IMR-90 (cell line): ENCODE results near the gene GABRP. TPM values are rescaled to one million over a fixed set of nuclear protein-coding genes. Genes with fewer than 3 reads are reported as not detected.

Experiments used
- ATAC-seq: fragments of 200-7000 bp; cut with Tn5 transposase; 2 replicates; pipeline ENCODE4 v1.9.1; 2020; ENCODE audit warnings: low read depth, mild to moderate bottlenecking, moderate library complexity
- BruUV-seq: library from RNA; stranded (reverse); fragments of 400-500 nt; replicated peaks from 2 replicates; lab custom pipeline; 2021; lab: Mats Ljungman, UMichigan
- CTCF ChIA-PET: fragments of 300-600 bp; formaldehyde crosslinking; extraction: SDS; loops from one replicate; lab custom pipeline; 2021; ENCODE audit warnings: antibody characterized with exemption; lab: Yijun Ruan, JAX
- POLR2A ChIA-PET: fragments of 300-600 bp; sonication (Branson Sonifier 250); formaldehyde crosslinking; loops from one replicate; lab custom pipeline; 2022; ENCODE audit warnings: antibody characterized with exemption; ENCODE audit not compliant: unreplicated experiment; lab: Charles Lee
- DNase-seq: peaks from one replicate; pipeline ENCODE4 v3.0.0; 2013
- H2AFZ ChIP-seq: replicated peaks from 2 replicates; pipeline ENCODE3; 2013; ENCODE audit warnings: low read length, mild to moderate bottlenecking; ENCODE audit not compliant: poor library complexity
- H2AK5ac ChIP-seq: 2 replicates; pipeline ENCODE4 v1.6.1; 2013; ENCODE audit warnings: low read depth, low read length, inconsistent platforms
- H2AK9ac ChIP-seq: replicated peaks from 2 replicates; pipeline ENCODE3; 2013; ENCODE audit warnings: mild to moderate bottlenecking, low read depth, low read length, moderate library complexity; ENCODE audit not compliant: poor library complexity
- H2BK120ac ChIP-seq: 2 replicates; pipeline ENCODE4 v1.6.1; 2013; ENCODE audit warnings: low read depth, low read length, inconsistent platforms
- H2BK15ac ChIP-seq: 3 replicates; pipeline ENCODE4 v1.6.1; 2013; ENCODE audit warnings: low read depth, low read length, inconsistent platforms
- H2BK20ac ChIP-seq: 2 replicates; pipeline ENCODE4 v1.6.1; 2013; ENCODE audit warnings: low read depth, mild to moderate bottlenecking, inconsistent platforms, low read length, moderate library complexity
- H2BK5ac ChIP-seq: 2 replicates; pipeline ENCODE4 v1.6.1; 2013; ENCODE audit warnings: mild to moderate bottlenecking, low read depth, low read length, inconsistent platforms; ENCODE audit not compliant: poor library complexity, severe bottlenecking
- H3K14ac ChIP-seq: replicated peaks from 2 replicates; pipeline ENCODE4 v1.6.1; 2013; ENCODE audit warnings: low read depth, low read length, inconsistent platforms
- H3K18ac ChIP-seq: 2 replicates; pipeline ENCODE4 v1.6.1; 2013; ENCODE audit warnings: low read depth, low read length, control low read depth
- H3K23ac ChIP-seq: 2 replicates; pipeline ENCODE4 v1.6.1; 2013; ENCODE audit warnings: low read depth, low read length, inconsistent platforms
- H3K27ac ChIP-seq: 2 replicates; pipeline ENCODE4 v1.5.1; 2013; ENCODE audit warnings: mild to moderate bottlenecking, control low read depth, low read length; ENCODE audit not compliant: insufficient read depth
- H3K27me3 ChIP-seq: 2 replicates; pipeline ENCODE4 v1.6.1; 2013; ENCODE audit warnings: low read length; ENCODE audit not compliant: control insufficient read depth, insufficient read depth
- H3K36me3 ChIP-seq: 2 replicates; pipeline ENCODE4 v1.6.1; 2013; ENCODE audit warnings: low read length, mixed read lengths; ENCODE audit not compliant: control insufficient read depth, insufficient read depth
- H3K4ac ChIP-seq: 2 replicates; pipeline ENCODE4 v1.6.1; 2013; ENCODE audit warnings: low read depth, low read length, inconsistent platforms
- H3K4me1 ChIP-seq: 2 replicates; pipeline ENCODE4 v1.6.1; 2013; ENCODE audit warnings: low read length, mixed read lengths; ENCODE audit not compliant: control insufficient read depth, insufficient read depth
- H3K4me2 ChIP-seq: 2 replicates; pipeline ENCODE4 v1.6.1; 2013; ENCODE audit warnings: low read depth, mild to moderate bottlenecking, control low read depth, low read length, moderate library complexity
- H3K4me3 ChIP-seq: 2 replicates; pipeline ENCODE4 v1.5.1; 2013; ENCODE audit warnings: low read depth, mild to moderate bottlenecking, control low read depth, low read length, moderate library complexity; ENCODE audit not compliant: insufficient read depth
- H3K56ac ChIP-seq: 2 replicates; pipeline ENCODE4 v1.6.1; 2013; ENCODE audit warnings: low read length, inconsistent platforms; ENCODE audit not compliant: insufficient read depth; ENCODE audit errors: extremely low read depth
- H3K79me1 ChIP-seq, 2 experiments: 2 replicates each; pipeline ENCODE4 v1.6.1; 2013; ENCODE audit warnings: low read length in 2 of 2, inconsistent platforms in 1 of 2, low read depth in 1 of 2
- H3K9ac ChIP-seq: 2 replicates; pipeline ENCODE4 v1.6.1; 2013; ENCODE audit warnings: low read depth, low read length, control low read depth
- H3K9me1 ChIP-seq: 2 replicates; pipeline ENCODE4 v1.6.1; 2013; ENCODE audit warnings: low read length, inconsistent platforms; ENCODE audit not compliant: insufficient read depth
- H3K9me3 ChIP-seq: 2 replicates; pipeline ENCODE4 v1.6.1; 2013; ENCODE audit warnings: low read length; ENCODE audit not compliant: control insufficient read depth, insufficient read depth
- H4K20me1 ChIP-seq: 2 replicates; pipeline ENCODE4 v1.6.1; 2013; ENCODE audit warnings: low read length, inconsistent platforms; ENCODE audit not compliant: insufficient read depth
- H4K5ac ChIP-seq: 2 replicates; pipeline ENCODE4 v1.6.1; 2013; ENCODE audit warnings: mild to moderate bottlenecking, low read depth, low read length, control low read depth
- H4K8ac ChIP-seq, 2 experiments: 2 replicates each; pipeline ENCODE4 v1.6.1; 2013; ENCODE audit warnings: low read depth in 2 of 2, low read length in 2 of 2, control low read depth in 1 of 2, inconsistent platforms in 1 of 2
- H4K91ac ChIP-seq: 2 replicates; pipeline ENCODE4 v1.6.1; 2013; ENCODE audit warnings: low read depth, low read length, inconsistent platforms; ENCODE audit not compliant: insufficient read depth
- BHLHE40 ChIP-seq: fragments of 150-350 bp; IDR thresholded peaks from 2 replicates; pipeline ENCODE4 v1.6.1; 2016; ENCODE audit warnings: mild to moderate bottlenecking, low read depth, low read length
- CEBPB ChIP-seq: IDR thresholded peaks from 2 replicates; pipeline ENCODE4 v1.6.1; 2012; ENCODE audit warnings: low read depth, low read length, improper control_type of control experiment
- CHD1 ChIP-seq: IDR thresholded peaks from 2 replicates; pipeline ENCODE4 v1.6.1; 2012; ENCODE audit warnings: low read depth, low read length, improper control_type of control experiment
- FOS ChIP-seq: fragments of 150-350 bp; IDR thresholded peaks from 2 replicates; pipeline ENCODE4 v1.6.1; 2016; ENCODE audit warnings: low read depth, low read length
- MAFK ChIP-seq: IDR thresholded peaks from 2 replicates; pipeline ENCODE4 v1.6.1; 2012; ENCODE audit warnings: low read depth, low read length, improper control_type of control experiment
- MAZ ChIP-seq: IDR thresholded peaks from 2 replicates; pipeline ENCODE4 v1.6.1; 2012; ENCODE audit warnings: low read depth, mild to moderate bottlenecking, low read length, improper control_type of control experiment, moderate library complexity, borderline replicate concordance
- MXI1 ChIP-seq: IDR thresholded peaks from 2 replicates; pipeline ENCODE4 v1.6.1; 2012; ENCODE audit warnings: low read depth, mild to moderate bottlenecking, low read length, moderate library complexity, borderline replicate concordance
- NFE2L2 ChIP-seq: fragments of 150-350 bp; IDR thresholded peaks from 2 replicates; pipeline ENCODE4 v1.6.1; 2016; ENCODE audit warnings: low read depth, mild to moderate bottlenecking, low read length
- POLR2A ChIP-seq: IDR thresholded peaks from 2 replicates; pipeline ENCODE4 v1.6.1; 2012; ENCODE audit warnings: mild to moderate bottlenecking, low read depth, low read length
- RAD21 ChIP-seq: IDR thresholded peaks from 2 replicates; pipeline ENCODE4 v1.6.1; 2012; ENCODE audit warnings: low read length, improper control_type of control experiment
- RCOR1 ChIP-seq: IDR thresholded peaks from 2 replicates; pipeline ENCODE4 v1.6.1; 2012; ENCODE audit warnings: mild to moderate bottlenecking, low read length, improper control_type of control experiment; ENCODE audit not compliant: insufficient replicate concordance
- RFX5 ChIP-seq: IDR thresholded peaks from 2 replicates; pipeline ENCODE4 v1.8.0; 2012; ENCODE audit warnings: low read depth, mild to moderate bottlenecking, low read length, moderate library complexity
- SMC3 ChIP-seq: fragments of 150-350 bp; IDR thresholded peaks from 2 replicates; pipeline ENCODE4 v1.6.1; 2016; ENCODE audit warnings: low read depth, mild to moderate bottlenecking, antibody characterized with exemption, low read length, moderate library complexity
- dilution Hi-C: fragments of 300-500 bp; cut with HindIII; formaldehyde crosslinking; loops from one replicate; pipeline ENCODE4 v1.14.3; 2018; ENCODE audit warnings: low sequenced_read_pairs; ENCODE audit not compliant: unreplicated experiment
- in situ Hi-C: fragments of 300-500 bp; cut with MboI; formaldehyde crosslinking; loops from 3 replicates; pipeline ENCODE4 v1.14.3; 2019; ENCODE audit warnings: low sequenced_read_pairs, inconsistent platforms, mixed read lengths
- intact Hi-C: fragments of 100-400 bp; cut with micrococcal nuclease; formaldehyde crosslinking; loops from 2 replicates; pipeline ENCODE4 v1.10.0; 2022
- polyA plus RNA-seq, 3 experiments: library from polyadenylated mRNA; depleted of rRNA; stranded (reverse); fragments of >200 nt; gene quantifications; 2 replicates each; pipeline ENCODE4 v1.2.3, GENCODE V29; 2012; ENCODE audit warnings: low replicate concordance in 1 of 3
- total RNA-seq: library from RNA; depleted of rRNA; stranded (reverse); fragments of >200 nt; gene quantifications from 2 replicates; pipeline ENCODE4 v1.2.3, GENCODE V29; 2012
- TF ChIP-seq, protein P1 (sequence below): fragments of 150-350 bp; IDR thresholded peaks from 2 replicates; pipeline ENCODE4 v1.6.1; 2016; ENCODE audit warnings: low read depth, mild to moderate bottlenecking, low read length, moderate library complexity, borderline replicate concordance
- TF ChIP-seq, protein P2 (sequence below): fragments of 150-350 bp; IDR thresholded peaks from 2 replicates; pipeline ENCODE4 v1.6.1; 2017; ENCODE audit warnings: mild to moderate bottlenecking, antibody characterized with exemption, low read length, low read depth
- TF ChIP-seq, protein P3 (sequence below): conservative IDR thresholded peaks from 2 replicates; pipeline ENCODE4 v1.5.1; 2012; ENCODE audit warnings: mild to moderate bottlenecking, low read depth, low read length, improper control_type of control experiment

Gene GABRP
- total and polyA plus RNA-seq, 2 of the 4 experiments (the other 2 are of a cell fraction): not detected

- Histone ChIP-seq H2AFZ (no peak overlapping the region), H2AK9ac (no peak overlapping the region), H3K79me1 (no peaks in the 10 kb centered on the region), H2BK20ac (no peak overlapping the region), H3K4me3 (no peak overlapping the region), H3K23ac (no peak overlapping the region), H3K36me3 (no peaks in the 10 kb centered on the region), H2BK15ac (no peak overlapping the region), H3K9me1 (no peaks in the 10 kb centered on the region), H3K9me3 (no peaks in the 10 kb centered on the region), H3K27ac (no peak overlapping the region), H3K56ac (no peak overlapping the region), H3K14ac (no peak overlapping the region), H2BK5ac (no peak overlapping the region), H3K27me3 (peaks cover 35% of the 10 kb centered on the region), H3K4ac (no peak overlapping the region), H3K4me2 (no peak overlapping the region), H4K8ac (no peak overlapping the region), H4K91ac (no peak overlapping the region), H4K5ac (no peak overlapping the region), H3K9ac (no peak overlapping the region), H3K18ac (no peak overlapping the region), H3K4me1 (0 out of 2 replicates have a peak, but pooled peaks cover 2% of the 10 kb centered on the region), H2BK120ac (no peak overlapping the region), H2AK5ac (no peak overlapping the region), H4K20me1 (no peaks in the 10 kb centered on the region)
- BruUV-seq: no TSS peak
- TF ChIP-seq, protein P1, sequence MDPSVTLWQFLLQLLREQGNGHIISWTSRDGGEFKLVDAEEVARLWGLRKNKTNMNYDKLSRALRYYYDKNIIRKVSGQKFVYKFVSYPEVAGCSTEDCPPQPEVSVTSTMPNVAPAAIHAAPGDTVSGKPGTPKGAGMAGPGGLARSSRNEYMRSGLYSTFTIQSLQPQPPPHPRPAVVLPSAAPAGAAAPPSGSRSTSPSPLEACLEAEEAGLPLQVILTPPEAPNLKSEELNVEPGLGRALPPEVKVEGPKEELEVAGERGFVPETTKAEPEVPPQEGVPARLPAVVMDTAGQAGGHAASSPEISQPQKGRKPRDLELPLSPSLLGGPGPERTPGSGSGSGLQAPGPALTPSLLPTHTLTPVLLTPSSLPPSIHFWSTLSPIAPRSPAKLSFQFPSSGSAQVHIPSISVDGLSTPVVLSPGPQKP: no peak
- TF ChIP-seq MAFK (no peak), MAZ (no peak), NFE2L2 (no peak), RCOR1 (no peak), MXI1 (no peak), SMC3 (no peak), RFX5 (no peak), BHLHE40 (no peak), CEBPB (no peak), POLR2A (no peak), RAD21 (no peak), FOS (no peak), CHD1 (no peak)
- TF ChIP-seq, protein P2, sequence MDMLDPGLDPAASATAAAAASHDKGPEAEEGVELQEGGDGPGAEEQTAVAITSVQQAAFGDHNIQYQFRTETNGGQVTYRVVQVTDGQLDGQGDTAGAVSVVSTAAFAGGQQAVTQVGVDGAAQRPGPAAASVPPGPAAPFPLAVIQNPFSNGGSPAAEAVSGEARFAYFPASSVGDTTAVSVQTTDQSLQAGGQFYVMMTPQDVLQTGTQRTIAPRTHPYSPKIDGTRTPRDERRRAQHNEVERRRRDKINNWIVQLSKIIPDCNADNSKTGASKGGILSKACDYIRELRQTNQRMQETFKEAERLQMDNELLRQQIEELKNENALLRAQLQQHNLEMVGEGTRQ: no peak
- TF ChIP-seq, protein P3, sequence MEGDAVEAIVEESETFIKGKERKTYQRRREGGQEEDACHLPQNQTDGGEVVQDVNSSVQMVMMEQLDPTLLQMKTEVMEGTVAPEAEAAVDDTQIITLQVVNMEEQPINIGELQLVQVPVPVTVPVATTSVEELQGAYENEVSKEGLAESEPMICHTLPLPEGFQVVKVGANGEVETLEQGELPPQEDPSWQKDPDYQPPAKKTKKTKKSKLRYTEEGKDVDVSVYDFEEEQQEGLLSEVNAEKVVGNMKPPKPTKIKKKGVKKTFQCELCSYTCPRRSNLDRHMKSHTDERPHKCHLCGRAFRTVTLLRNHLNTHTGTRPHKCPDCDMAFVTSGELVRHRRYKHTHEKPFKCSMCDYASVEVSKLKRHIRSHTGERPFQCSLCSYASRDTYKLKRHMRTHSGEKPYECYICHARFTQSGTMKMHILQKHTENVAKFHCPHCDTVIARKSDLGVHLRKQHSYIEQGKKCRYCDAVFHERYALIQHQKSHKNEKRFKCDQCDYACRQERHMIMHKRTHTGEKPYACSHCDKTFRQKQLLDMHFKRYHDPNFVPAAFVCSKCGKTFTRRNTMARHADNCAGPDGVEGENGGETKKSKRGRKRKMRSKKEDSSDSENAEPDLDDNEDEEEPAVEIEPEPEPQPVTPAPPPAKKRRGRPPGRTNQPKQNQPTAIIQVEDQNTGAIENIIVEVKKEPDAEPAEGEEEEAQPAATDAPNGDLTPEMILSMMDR: no peak
- DNase-seq (no peak), ATAC-seq (no peak)
- CTCF ChIA-PET: no interaction called here
- POLR2A ChIA-PET: no interaction called here
- dilution Hi-C loops: no loop called here
- intact Hi-C loops: no loop called here
- in situ Hi-C loops: no loop called here
Measured at GRCh38 chr5:170753311-170753710, 30.2 kb upstream of the GABRP start.
